HG02678 (cell line): ENCODE data around the gene TSSK3.
"Not testable (repeated sequence)": the region's sequence is repeated elsewhere in the genome, so short reads cannot be mapped to it uniquely, and the experiment has no call there.

Source experiments
- ATAC-seq: cut with Tn5 transposase; IDR thresholded peaks from one replicate; pipeline ENCODE4 v1.9.1; 2021; ENCODE audit warnings: mild to moderate bottlenecking, moderate library complexity; ENCODE audit not compliant: unreplicated experiment

Gene TSSK3

GRCh38 chr1:32394890-32395432 is 32.6 kb downstream of the TSSK3 start:
- ATAC-seq: no peak

- not testable (repeated sequence) for ATAC-seq
These were observed 34.2 kb downstream of the TSSK3 start for GRCh38 chr1:32396524-32396923.

- ATAC-seq: no peak
These were observed 36.1 kb downstream of the TSSK3 start for GRCh38 chr1:32398401-32398800.

GRCh38 chr1:32399843-32400242 is 37.5 kb downstream of the TSSK3 start:
- ATAC-seq: no peak

- ATAC-seq: no peak
These were observed 38.7 kb downstream of the TSSK3 start for GRCh38 chr1:32400876-32401631.

- ATAC-seq: no peak
These were observed 42.6 kb downstream of the TSSK3 start for GRCh38 chr1:32404946-32405345.

GRCh38 chr1:32405672-32406467 is 43.5 kb downstream of the TSSK3 start:
- ATAC-seq: no peak

- ATAC-seq: no peak
These were observed 44.3 kb downstream of the TSSK3 start for GRCh38 chr1:32406629-32407111.

- ATAC-seq: no peak
These were observed 48.9 kb downstream of the TSSK3 start for GRCh38 chr1:32411261-32411660.

GRCh38 chr1:32413507-32414185 is 51.3 kb downstream of the TSSK3 start:
- ATAC-seq: no peak
